IMR-90 (cell line): ENCODE results near the gene JAKMIP1. TPM values are rescaled to one million over a fixed set of nuclear protein-coding genes. Genes with fewer than 3 reads are reported as not detected.

Experiments used
- ATAC-seq: fragments of 200-7000 bp; cut with Tn5 transposase; 2 replicates; pipeline ENCODE4 v1.9.1; 2020; ENCODE audit warnings: low read depth, mild to moderate bottlenecking, moderate library complexity
- BruUV-seq: library from RNA; stranded (reverse); fragments of 400-500 nt; replicated peaks from 2 replicates; lab custom pipeline; 2021; lab: Mats Ljungman, UMichigan
- CTCF ChIA-PET: fragments of 300-600 bp; formaldehyde crosslinking; extraction: SDS; loops from one replicate; lab custom pipeline; 2021; ENCODE audit warnings: antibody characterized with exemption; lab: Yijun Ruan, JAX
- POLR2A ChIA-PET: fragments of 300-600 bp; sonication (Branson Sonifier 250); formaldehyde crosslinking; loops from one replicate; lab custom pipeline; 2022; ENCODE audit warnings: antibody characterized with exemption; ENCODE audit not compliant: unreplicated experiment; lab: Charles Lee
- DNase-seq: peaks from one replicate; pipeline ENCODE4 v3.0.0; 2013
- H2AFZ ChIP-seq: replicated peaks from 2 replicates; pipeline ENCODE3; 2013; ENCODE audit warnings: low read length, mild to moderate bottlenecking; ENCODE audit not compliant: poor library complexity
- H2AK5ac ChIP-seq: 2 replicates; pipeline ENCODE4 v1.6.1; 2013; ENCODE audit warnings: low read depth, low read length, inconsistent platforms
- H2AK9ac ChIP-seq: replicated peaks from 2 replicates; pipeline ENCODE3; 2013; ENCODE audit warnings: mild to moderate bottlenecking, low read depth, low read length, moderate library complexity; ENCODE audit not compliant: poor library complexity
- H2BK120ac ChIP-seq: 2 replicates; pipeline ENCODE4 v1.6.1; 2013; ENCODE audit warnings: low read depth, low read length, inconsistent platforms
- H2BK15ac ChIP-seq: 3 replicates; pipeline ENCODE4 v1.6.1; 2013; ENCODE audit warnings: low read depth, low read length, inconsistent platforms
- H2BK20ac ChIP-seq: 2 replicates; pipeline ENCODE4 v1.6.1; 2013; ENCODE audit warnings: low read depth, mild to moderate bottlenecking, inconsistent platforms, low read length, moderate library complexity
- H2BK5ac ChIP-seq: 2 replicates; pipeline ENCODE4 v1.6.1; 2013; ENCODE audit warnings: mild to moderate bottlenecking, low read depth, low read length, inconsistent platforms; ENCODE audit not compliant: poor library complexity, severe bottlenecking
- H3K14ac ChIP-seq: replicated peaks from 2 replicates; pipeline ENCODE4 v1.6.1; 2013; ENCODE audit warnings: low read depth, low read length, inconsistent platforms
- H3K18ac ChIP-seq: 2 replicates; pipeline ENCODE4 v1.6.1; 2013; ENCODE audit warnings: low read depth, low read length, control low read depth
- H3K23ac ChIP-seq: 2 replicates; pipeline ENCODE4 v1.6.1; 2013; ENCODE audit warnings: low read depth, low read length, inconsistent platforms
- H3K27ac ChIP-seq: 2 replicates; pipeline ENCODE4 v1.5.1; 2013; ENCODE audit warnings: mild to moderate bottlenecking, control low read depth, low read length; ENCODE audit not compliant: insufficient read depth
- H3K27me3 ChIP-seq: 2 replicates; pipeline ENCODE4 v1.6.1; 2013; ENCODE audit warnings: low read length; ENCODE audit not compliant: control insufficient read depth, insufficient read depth
- H3K36me3 ChIP-seq: 2 replicates; pipeline ENCODE4 v1.6.1; 2013; ENCODE audit warnings: low read length, mixed read lengths; ENCODE audit not compliant: control insufficient read depth, insufficient read depth
- H3K4ac ChIP-seq: 2 replicates; pipeline ENCODE4 v1.6.1; 2013; ENCODE audit warnings: low read depth, low read length, inconsistent platforms
- H3K4me1 ChIP-seq: 2 replicates; pipeline ENCODE4 v1.6.1; 2013; ENCODE audit warnings: low read length, mixed read lengths; ENCODE audit not compliant: control insufficient read depth, insufficient read depth
- H3K4me2 ChIP-seq: 2 replicates; pipeline ENCODE4 v1.6.1; 2013; ENCODE audit warnings: low read depth, mild to moderate bottlenecking, control low read depth, low read length, moderate library complexity
- H3K4me3 ChIP-seq: 2 replicates; pipeline ENCODE4 v1.5.1; 2013; ENCODE audit warnings: low read depth, mild to moderate bottlenecking, control low read depth, low read length, moderate library complexity; ENCODE audit not compliant: insufficient read depth
- H3K56ac ChIP-seq: 2 replicates; pipeline ENCODE4 v1.6.1; 2013; ENCODE audit warnings: low read length, inconsistent platforms; ENCODE audit not compliant: insufficient read depth; ENCODE audit errors: extremely low read depth
- H3K79me1 ChIP-seq, 2 experiments: 2 replicates each; pipeline ENCODE4 v1.6.1; 2013; ENCODE audit warnings: low read length in 2 of 2, inconsistent platforms in 1 of 2, low read depth in 1 of 2
- H3K9ac ChIP-seq: 2 replicates; pipeline ENCODE4 v1.6.1; 2013; ENCODE audit warnings: low read depth, low read length, control low read depth
- H3K9me1 ChIP-seq: 2 replicates; pipeline ENCODE4 v1.6.1; 2013; ENCODE audit warnings: low read length, inconsistent platforms; ENCODE audit not compliant: insufficient read depth
- H3K9me3 ChIP-seq: 2 replicates; pipeline ENCODE4 v1.6.1; 2013; ENCODE audit warnings: low read length; ENCODE audit not compliant: control insufficient read depth, insufficient read depth
- H4K20me1 ChIP-seq: 2 replicates; pipeline ENCODE4 v1.6.1; 2013; ENCODE audit warnings: low read length, inconsistent platforms; ENCODE audit not compliant: insufficient read depth
- H4K5ac ChIP-seq: 2 replicates; pipeline ENCODE4 v1.6.1; 2013; ENCODE audit warnings: mild to moderate bottlenecking, low read depth, low read length, control low read depth
- H4K8ac ChIP-seq, 2 experiments: 2 replicates each; pipeline ENCODE4 v1.6.1; 2013; ENCODE audit warnings: low read depth in 2 of 2, low read length in 2 of 2, control low read depth in 1 of 2, inconsistent platforms in 1 of 2
- H4K91ac ChIP-seq: 2 replicates; pipeline ENCODE4 v1.6.1; 2013; ENCODE audit warnings: low read depth, low read length, inconsistent platforms; ENCODE audit not compliant: insufficient read depth
- BHLHE40 ChIP-seq: fragments of 150-350 bp; IDR thresholded peaks from 2 replicates; pipeline ENCODE4 v1.6.1; 2016; ENCODE audit warnings: mild to moderate bottlenecking, low read depth, low read length
- CEBPB ChIP-seq: IDR thresholded peaks from 2 replicates; pipeline ENCODE4 v1.6.1; 2012; ENCODE audit warnings: low read depth, low read length, improper control_type of control experiment
- MXI1 ChIP-seq: IDR thresholded peaks from 2 replicates; pipeline ENCODE4 v1.6.1; 2012; ENCODE audit warnings: low read depth, mild to moderate bottlenecking, low read length, moderate library complexity, borderline replicate concordance
- NFE2L2 ChIP-seq: fragments of 150-350 bp; IDR thresholded peaks from 2 replicates; pipeline ENCODE4 v1.6.1; 2016; ENCODE audit warnings: low read depth, mild to moderate bottlenecking, low read length
- RCOR1 ChIP-seq: IDR thresholded peaks from 2 replicates; pipeline ENCODE4 v1.6.1; 2012; ENCODE audit warnings: mild to moderate bottlenecking, low read length, improper control_type of control experiment; ENCODE audit not compliant: insufficient replicate concordance
- WGBS, 2 experiments: methylation state at CpG; one replicate each; pipeline versions ENCODE4 v1.1.5 to v1.1.7; 2013; ENCODE audit warnings: missing lambda C conversion rate in 2 of 2; ENCODE audit not compliant: insufficient read length in 1 of 2; ENCODE audit errors: extremely low coverage in 2 of 2; 5-methylcytosine and 5-hydroxymethylcytosine counted together
- dilution Hi-C: fragments of 300-500 bp; cut with HindIII; formaldehyde crosslinking; loops from one replicate; pipeline ENCODE4 v1.14.3; 2018; ENCODE audit warnings: low sequenced_read_pairs; ENCODE audit not compliant: unreplicated experiment
- in situ Hi-C: fragments of 300-500 bp; cut with MboI; formaldehyde crosslinking; loops from 3 replicates; pipeline ENCODE4 v1.14.3; 2019; ENCODE audit warnings: low sequenced_read_pairs, inconsistent platforms, mixed read lengths
- intact Hi-C: fragments of 100-400 bp; cut with micrococcal nuclease; formaldehyde crosslinking; loops from 2 replicates; pipeline ENCODE4 v1.10.0; 2022
- polyA plus RNA-seq, 3 experiments: library from polyadenylated mRNA; depleted of rRNA; stranded (reverse); fragments of >200 nt; gene quantifications; 2 replicates each; pipeline ENCODE4 v1.2.3, GENCODE V29; 2012; ENCODE audit warnings: low replicate concordance in 1 of 3
- total RNA-seq: library from RNA; depleted of rRNA; stranded (reverse); fragments of >200 nt; gene quantifications from 2 replicates; pipeline ENCODE4 v1.2.3, GENCODE V29; 2012
- TF ChIP-seq, protein P1 (sequence below): fragments of 150-350 bp; IDR thresholded peaks from 2 replicates; pipeline ENCODE4 v1.6.1; 2017; ENCODE audit warnings: mild to moderate bottlenecking, antibody characterized with exemption, low read length, low read depth

JAKMIP1 gene
- total and polyA plus RNA-seq, 2 of the 4 experiments (the other 2 are of a cell fraction) = not detected

DNA sequence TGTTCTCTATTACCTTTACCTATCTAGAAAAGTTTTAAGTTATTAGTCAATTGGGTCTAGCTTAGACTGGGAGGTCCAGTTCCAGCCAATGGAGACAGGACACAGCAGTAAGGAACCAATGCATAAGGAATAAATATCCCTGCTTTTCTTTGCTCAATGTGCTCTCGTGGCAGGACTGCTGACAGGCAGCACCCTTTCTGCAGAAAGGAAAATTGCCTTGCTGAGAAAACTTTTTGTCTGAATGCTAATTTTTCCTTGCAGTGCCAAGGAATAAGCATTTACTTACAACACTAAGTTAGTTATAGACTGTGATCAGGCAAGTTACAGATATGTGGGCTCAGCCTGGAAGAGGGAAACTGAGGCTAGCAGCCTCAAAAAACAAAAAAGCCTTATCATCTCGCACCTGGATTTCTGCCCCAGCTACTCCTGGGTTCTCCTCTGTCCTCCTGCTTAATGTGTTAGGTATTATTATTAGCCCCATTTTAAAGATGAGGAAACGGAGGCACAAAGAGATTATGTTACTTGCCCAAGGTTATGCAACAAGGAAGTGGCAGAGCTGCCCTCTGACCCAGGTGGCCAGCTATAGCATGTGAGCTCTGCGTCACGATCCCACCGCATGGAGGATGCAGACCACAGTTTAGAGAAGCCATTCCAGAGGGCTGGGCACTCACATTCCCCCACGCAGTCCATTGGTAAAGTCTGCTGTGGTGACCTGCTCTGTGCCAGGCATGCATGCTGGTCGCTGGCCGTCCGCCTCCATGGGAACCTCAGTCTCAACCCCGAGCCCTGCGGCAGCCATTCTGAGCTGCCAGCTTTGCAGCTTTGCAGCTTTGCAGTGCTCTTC lies 141.6 kb downstream of the JAKMIP1 start:
- no peaks in the 10 kb centered on the region for H3K4me1 ChIP-seq
- no peaks in the 10 kb centered on the region for H3K27me3 ChIP-seq
- H2BK20ac ChIP-seq = no peak overlapping the region
- ATAC-seq (no peak), DNase-seq (no peak)
- 83% methylated on average over 6 of the region's 12 CpGs; no CpG with 5 or more reads in 1 of the 2 experiments for WGBS, 2 experiments
- H3K4me3 ChIP-seq = no peak overlapping the region
- no peak overlapping the region for H3K9ac ChIP-seq
- no peaks in the 10 kb centered on the region for H3K9me1 ChIP-seq
- no peaks in the 10 kb centered on the region for H4K20me1 ChIP-seq
- H3K23ac ChIP-seq = no peak overlapping the region
- dilution Hi-C loops (no loop called here), intact Hi-C loops (no loop called here), in situ Hi-C loops (no loop called here)
- POLR2A ChIA-PET = no interaction called here
- TF ChIP-seq BHLHE40 (no peak), RCOR1 (no peak), MXI1 (no peak), CEBPB (no peak), NFE2L2 (no peak)
- TF ChIP-seq, protein P1, sequence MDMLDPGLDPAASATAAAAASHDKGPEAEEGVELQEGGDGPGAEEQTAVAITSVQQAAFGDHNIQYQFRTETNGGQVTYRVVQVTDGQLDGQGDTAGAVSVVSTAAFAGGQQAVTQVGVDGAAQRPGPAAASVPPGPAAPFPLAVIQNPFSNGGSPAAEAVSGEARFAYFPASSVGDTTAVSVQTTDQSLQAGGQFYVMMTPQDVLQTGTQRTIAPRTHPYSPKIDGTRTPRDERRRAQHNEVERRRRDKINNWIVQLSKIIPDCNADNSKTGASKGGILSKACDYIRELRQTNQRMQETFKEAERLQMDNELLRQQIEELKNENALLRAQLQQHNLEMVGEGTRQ = no peak
- peaks cover 54% of the 10 kb centered on the region for H3K9me3 ChIP-seq
- H4K5ac ChIP-seq = no peak overlapping the region
- H2BK15ac ChIP-seq = no peak overlapping the region
- H3K27ac ChIP-seq = no peak overlapping the region
- H3K18ac ChIP-seq = no peak overlapping the region
- no peak overlapping the region for H3K14ac ChIP-seq
- no peak overlapping the region for H2BK5ac ChIP-seq
- H4K8ac ChIP-seq = no peak overlapping the region
- no peak overlapping the region for H4K91ac ChIP-seq
- H2BK120ac ChIP-seq = no peak overlapping the region
- H2AK9ac ChIP-seq = no peak overlapping the region
- no peak overlapping the region for H2AK5ac ChIP-seq
- no peaks in the 10 kb centered on the region for H3K36me3 ChIP-seq
- no peaks in the 10 kb centered on the region for H3K79me1 ChIP-seq
- CTCF ChIA-PET = no interaction called here
- H2AFZ ChIP-seq = no peak overlapping the region
- H3K4ac ChIP-seq = no peak overlapping the region
- BruUV-seq = no TSS peak
- H3K56ac ChIP-seq = no peak overlapping the region
- no peak overlapping the region for H3K4me2 ChIP-seq
